Left lobe of liver (tissue), 2 donors: ENCODE measurements around the gene SOX6. TPM values are rescaled to one million over a fixed set of nuclear protein-coding genes. Genes with fewer than 3 reads are reported as not detected.
"Not testable (repeated sequence)": the region's sequence is repeated elsewhere in the genome, so short reads cannot be mapped to it uniquely, and the experiment has no call there.

Experiments used
- ATAC-seq: fragments of 200-7000 bp; cut with Tn5 transposase; one replicate; pipeline ENCODE4 v1.9.1; 2020; ENCODE audit warnings: mild to moderate bottlenecking, moderate library complexity
- DNase-seq: peaks from one replicate; pipeline ENCODE4 v3.0.0-alpha.2; 2020; ENCODE audit warnings: low spot score
- total RNA-seq: library from RNA; stranded (reverse); gene quantifications from one replicate; pipeline ENCODE4 v1.2.1, GENCODE V29; 2021
- donor health status: DM: no; HTN: no; CAD: no; lungs with moderate emphysema.
- donor health status: DM: no; HTN: yes; CAD: no.

Gene SOX6
- total RNA-seq, 1 donor from 2014 or later, result 14.1 TPM

- ATAC-seq, DNase-seq: not testable (repeated sequence)
Observed at GRCh38 chr11:16067268-16067667, 289.1 kb downstream of the SOX6 start.

GRCh38 chr11:16059332-16059731 is 297.0 kb downstream of the SOX6 start:
- no peak for ATAC-seq

GRCh38 chr11:16058671-16059070 is 297.7 kb downstream of the SOX6 start:
- no peak for ATAC-seq
- DNase-seq, result no peak

More at GRCh38 chr11:16059332-16059731, 297.0 kb downstream of the SOX6 start:
- DNase-seq, result no peak

GRCh38 chr11:16052750-16053149 is 303.6 kb downstream of the SOX6 start:
- ATAC-seq (no peak), DNase-seq (no peak)

GRCh38 chr11:16049611-16050010 is 306.7 kb downstream of the SOX6 start:
- no peak for ATAC-seq
- no peak for DNase-seq

GRCh38 chr11:16047073-16047472 is 309.3 kb downstream of the SOX6 start:
- ATAC-seq (no peak), DNase-seq (no peak)

- ATAC-seq, result no peak
Observed at GRCh38 chr11:16043617-16044016, 312.7 kb downstream of the SOX6 start.

GRCh38 chr11:16041207-16041606 is 315.1 kb downstream of the SOX6 start:
- DNase-seq (no peak), ATAC-seq (peak; percentile 26)

More at GRCh38 chr11:16043617-16044016, 312.7 kb downstream of the SOX6 start:
- no peak for DNase-seq

GRCh38 chr11:16040151-16040550 is 316.2 kb downstream of the SOX6 start:
- ATAC-seq, result no peak
- no peak for DNase-seq

GRCh38 chr11:16037179-16037578 is 319.2 kb downstream of the SOX6 start:
- ATAC-seq (no peak), DNase-seq (no peak)

- DNase-seq, result no peak
- ATAC-seq, result no peak
Observed at GRCh38 chr11:16036218-16036617, 320.1 kb downstream of the SOX6 start.

- ATAC-seq (no peak), DNase-seq (no peak)
Observed at GRCh38 chr11:16034074-16034473, 322.3 kb downstream of the SOX6 start.

- ATAC-seq (no peak), DNase-seq (no peak)
Observed at GRCh38 chr11:16032974-16033373, 323.4 kb downstream of the SOX6 start.

- no peak for DNase-seq
Observed at GRCh38 chr11:16031210-16031609, 325.1 kb downstream of the SOX6 start.

GRCh38 chr11:16030664-16031063 is 325.7 kb downstream of the SOX6 start:
- ATAC-seq, result no peak
- no peak for DNase-seq

More at GRCh38 chr11:16031210-16031609, 325.1 kb downstream of the SOX6 start:
- no peak for ATAC-seq

- not testable (repeated sequence) for ATAC-seq, DNase-seq
Observed at GRCh38 chr11:16029151-16029550, 327.2 kb downstream of the SOX6 start.

GRCh38 chr11:16028419-16028818 is 327.9 kb downstream of the SOX6 start:
- no peak for ATAC-seq
- DNase-seq, result no peak

GRCh38 chr11:16027621-16028020 is 328.7 kb downstream of the SOX6 start:
- ATAC-seq, result no peak
- no peak for DNase-seq

- no peak for ATAC-seq
- no peak for DNase-seq
Observed at GRCh38 chr11:16026849-16027248, 329.5 kb downstream of the SOX6 start.

GRCh38 chr11:16018931-16019330 is 337.4 kb downstream of the SOX6 start:
- ATAC-seq, result no peak
- no peak for DNase-seq

GRCh38 chr11:16016468-16016829 is 339.9 kb downstream of the SOX6 start:
- no peak for ATAC-seq

GRCh38 chr11:16015741-16016467 is 340.4 kb downstream of the SOX6 start:
- DNase-seq (no peak), ATAC-seq (no peak)

More at GRCh38 chr11:16016468-16016829, 339.9 kb downstream of the SOX6 start:
- DNase-seq, result no peak
